GM12878 (cell line): ENCODE measurements around the gene PREB. TPM values are rescaled to one million over a fixed set of nuclear protein-coding genes. Genes with fewer than 3 reads are reported as not detected.
"Not testable (repeated sequence)": the region's sequence is repeated elsewhere in the genome, so short reads cannot be mapped to it uniquely, and the experiment has no call there.

Experiments used
- ATAC-seq: fragments of 200-7000 bp; cut with Tn5 transposase; 3 replicates; pipeline ENCODE4 v1.9.1; 2020; ENCODE audit warnings: mild to moderate bottlenecking, moderate library complexity
- BruUV-seq: library from RNA; stranded (reverse); fragments of 400-500 nt; replicated peaks from 2 replicates; lab custom pipeline; 2021; lab: Mats Ljungman, UMichigan
- CTCF ChIA-PET: fragments of 300-600 bp; sonication (Branson Sonifier 250); formaldehyde crosslinking; extraction: SDS; loops from one replicate; lab custom pipeline; 2021; ENCODE audit warnings: inconsistent platforms; lab: Yijun Ruan, JAX
- POLR2A ChIA-PET: fragments of 350-600 bp; formaldehyde crosslinking; extraction: SDS; loops from one replicate; lab custom pipeline; 2021; ENCODE audit warnings: inconsistent platforms; lab: Charles Lee
- RAD21 ChIA-PET: fragments of 300-600 bp; sonication (Branson Sonifier 250); formaldehyde crosslinking; loops from one replicate; lab custom pipeline; 2023; ENCODE audit warnings: antibody characterized with exemption; ENCODE audit not compliant: unreplicated experiment; lab: Charles Lee
- SMC1A ChIA-PET: fragments of 300-600 bp; sonication (Branson Sonifier 250); formaldehyde crosslinking; loops from one replicate; lab custom pipeline; 2023; ENCODE audit not compliant: unreplicated experiment, uncharacterized antibody; lab: Charles Lee
- DNase-seq: peaks from one replicate; pipeline ENCODE4 v3.0.0-alpha.2; 2011; ENCODE audit warnings: low read depth, low spot score
- FAIRE-seq: peaks from 3 replicates; lab custom pipeline; 2011; peaks lifted over from hg19 to GRCh38; lab: Jason Lieb, UNC
- H2AFZ ChIP-seq: 2 replicates; pipeline ENCODE4 v1.6.0; 2011; ENCODE audit warnings: low read depth, low read length, control low read depth; ENCODE audit not compliant: control insufficient read depth
- H3K27ac ChIP-seq: 2 replicates; pipeline ENCODE4 v1.5.1; 2011; ENCODE audit warnings: control low read depth; ENCODE audit not compliant: control insufficient read depth, insufficient read depth
- H3K27me3 ChIP-seq, 2 experiments: replicated peaks in 1 of 2; 2 replicates each; pipeline versions ENCODE4 v1.6.0 to v1.6.1; 2011; ENCODE audit warnings: low read length in 1 of 2; ENCODE audit not compliant: control insufficient read depth in 2 of 2, insufficient read depth in 2 of 2
- H3K36me3 ChIP-seq, 2 experiments: 2 replicates each; pipeline ENCODE4 v1.5.1; 2011; ENCODE audit warnings: low read length in 1 of 2; ENCODE audit not compliant: control insufficient read depth in 2 of 2, insufficient read depth in 2 of 2
- H3K4me1 ChIP-seq: 2 replicates; pipeline ENCODE4 v1.6.1; 2011; ENCODE audit warnings: mild to moderate bottlenecking, low read length, moderate library complexity, mixed read lengths; ENCODE audit not compliant: control insufficient read depth, insufficient read depth
- H3K4me2 ChIP-seq: 2 replicates; pipeline ENCODE4 v1.6.0; 2011; ENCODE audit warnings: control low read depth; ENCODE audit not compliant: control insufficient read depth, insufficient read depth
- H3K4me3 ChIP-seq: fragments of 200-600 bp; sonication (generic); 2 replicates; pipeline ENCODE4 v1.5.1; 2016
- H3K79me2 ChIP-seq: 2 replicates; pipeline ENCODE4 v1.6.0; 2011; ENCODE audit warnings: low read length; ENCODE audit not compliant: control insufficient read depth, insufficient read depth
- H3K9ac ChIP-seq: 2 replicates; pipeline ENCODE4 v1.8.0; 2011; ENCODE audit warnings: low read length, control low read depth, mixed read lengths; ENCODE audit not compliant: control insufficient read depth, insufficient read depth
- H3K9me3 ChIP-seq: replicated peaks from 3 replicates; pipeline ENCODE4 v1.5.1; 2011; ENCODE audit warnings: mild to moderate bottlenecking, low read length; ENCODE audit not compliant: control insufficient read depth, insufficient read depth
- H4K20me1 ChIP-seq: 2 replicates; pipeline ENCODE4 v1.6.0; 2011; ENCODE audit not compliant: control insufficient read depth, insufficient read depth
- BCL3 ChIP-seq: IDR thresholded peaks from 2 replicates; pipeline ENCODE4 v1.6.1; 2011; ENCODE audit warnings: borderline replicate concordance, low read depth, mild to moderate bottlenecking, moderate library complexity, low read length; ENCODE audit not compliant: insufficient read depth, poor library complexity, severe bottlenecking
- RFX5 ChIP-seq: IDR thresholded peaks from 2 replicates; pipeline ENCODE4 v1.6.1; 2011; ENCODE audit warnings: low read depth, low read length, improper control_type of control experiment
- SUZ12 ChIP-seq: fragments of 200-600 bp; sonication (generic); IDR thresholded peaks from one replicate; pipeline ENCODE4 v1.6.1; 2018; ENCODE audit warnings: antibody characterized with exemption, mild to moderate bottlenecking; ENCODE audit not compliant: unreplicated experiment
- TCF3 ChIP-seq: IDR thresholded peaks from 2 replicates; pipeline ENCODE4 v1.6.1; 2012; ENCODE audit warnings: low read depth, mild to moderate bottlenecking, low read length, borderline replicate concordance; ENCODE audit not compliant: insufficient read depth
- WGBS: methylation state at CpG from one replicate; pipeline ENCODE4 v1.1.6; 2016; ENCODE audit warnings: low lambda C conversion rate; ENCODE audit not compliant: insufficient replicate concordance, insufficient coverage; ENCODE audit errors: missing lambda C conversion rate; 5-methylcytosine and 5-hydroxymethylcytosine counted together
- in situ Hi-C: fragments of 300-500 bp; cut with MboI; formaldehyde crosslinking; loops from 9 replicates; pipeline ENCODE4 v1.14.3; 2018; ENCODE audit warnings: mixed read lengths
- intact Hi-C: fragments of 100-400 bp; cut with micrococcal nuclease; formaldehyde crosslinking; loops from one replicate; pipeline ENCODE4 v1.14.2; 2022; ENCODE audit not compliant: unreplicated experiment
- polyA plus RNA-seq, 11 experiments: library from polyadenylated mRNA; depleted of rRNA in 4 of 11; unstranded in 6 of 11; stranded (reverse) in 5 of 11; fragments of >200 nt; fragmentation: Nextera tagmentation in 4 of 11; fragmentation: Illumina TruSeq in 1 of 11; extraction: Ambion mirVana in 4 of 11; extraction: Trizol in 1 of 11; gene quantifications; 1 replicate in 1 of 11; 2 replicates in 10 of 11; pipeline versions ENCODE4 v1.2.1 to v1.2.3, GENCODE V29; 2011 to 2016; ENCODE audit warnings: inconsistent platforms in 2 of 11, missing spikeins in 2 of 11, low read depth in 1 of 11
- total RNA-seq, 4 experiments: library from RNA; depleted of rRNA in 3 of 4; stranded (reverse); fragments of >200 nt in 3 of 4; fragmentation: Illumina TruSeq in 1 of 4; extraction: Trizol in 1 of 4; gene quantifications; 2 replicates each; pipeline versions ENCODE4 v1.2.1 to v1.2.3, GENCODE V29; 2013 to 2021

The PREB gene
- total and polyA plus RNA-seq, 10 of the 15 experiments (the other 5 are each of a cell fraction or from before 2014, with no cell fraction given): 26.3 to 101 (median 52.7) TPM

GRCh38 chr2:27119330-27119670 is 15.1 kb downstream of the PREB start:
- H3K9me3 ChIP-seq, H3K27ac ChIP-seq, POLR2A ChIA-PET, RAD21 ChIA-PET, H3K4me3 ChIP-seq, BruUV-seq, DNase-seq, in situ Hi-C loops, FAIRE-seq, H4K20me1 ChIP-seq, ATAC-seq, H3K4me1 ChIP-seq, H3K36me3 ChIP-seq, intact Hi-C loops, H3K79me2 ChIP-seq, CTCF ChIA-PET, H3K27me3 ChIP-seq, H3K9ac ChIP-seq, SMC1A ChIA-PET: not testable (repeated sequence)
- Histone ChIP-seq H3K4me2 (peak overlapping the region; percentile 48; the same call in 1 of the 2 replicates), H2AFZ (peak overlapping the region; percentile 16)
- 52% methylated on average over 8 of the region's 8 CpGs for WGBS

- no peaks in the 10 kb centered on the region for H3K36me3 ChIP-seq
- no peaks in the 10 kb centered on the region for H3K9me3 ChIP-seq
- ATAC-seq: no peak
- peaks cover 1% of the 10 kb centered on the region; the same call in 1 of the 2 replicates for H3K4me1 ChIP-seq
- intact Hi-C loops: no loop called here
- POLR2A ChIA-PET: no interaction called here
- in situ Hi-C loops: no loop called here
- peak within 1 kb of the TSS; percentile 16 for H2AFZ ChIP-seq
- RAD21 ChIA-PET: no interaction called here
- peak within 1 kb of the TSS; percentile 48; the same call in 1 of the 2 replicates for H3K4me2 ChIP-seq
- H3K27ac ChIP-seq: no peak within 1 kb of the TSS
- no peaks in the 10 kb centered on the region for H3K79me2 ChIP-seq
- no peak within 1 kb of the TSS for H3K9ac ChIP-seq
- no peak for FAIRE-seq
- 12% methylated on average over 79 of the region's 84 CpGs for WGBS
- SMC1A ChIA-PET: no interaction called here
- no peak for DNase-seq
- TF ChIP-seq SUZ12 (peak; percentile 56), RFX5 (no peak), TCF3 (peak; percentile 78), BCL3 (peak; percentile 97)
- TF ChIP-seq, all 136 proteins: peak for 3
- no peak within 1 kb of the TSS for H3K4me3 ChIP-seq
- peaks cover 6 to 7% of the 10 kb centered on the region in 2 experiments for H3K27me3 ChIP-seq
- CTCF ChIA-PET: no interaction called here
- no TSS peak for BruUV-seq
- no peaks in the 10 kb centered on the region for H4K20me1 ChIP-seq
Observed at GRCh38 chr2:27118525-27119329, 15.7 kb downstream of the PREB start, which contains the start of gene CGREF1. TSS of gene CGREF1 (minus strand) at chr2:27119128. CDS start at chr2:27104366, 14,762 bp downstream.
